ENCODE measurements around the gene CYP27B1. TPM values are rescaled to one million over a fixed set of nuclear protein-coding genes. Genes with fewer than 3 reads are reported as not detected.

Gene CYP27B1
- total and polyA plus RNA-seq, 9 of the 15 experiments (the other 6 are each of a cell fraction or from before 2014, with no cell fraction given) = 0.18 to 4.2 (median 1.8) TPM

DNA sequence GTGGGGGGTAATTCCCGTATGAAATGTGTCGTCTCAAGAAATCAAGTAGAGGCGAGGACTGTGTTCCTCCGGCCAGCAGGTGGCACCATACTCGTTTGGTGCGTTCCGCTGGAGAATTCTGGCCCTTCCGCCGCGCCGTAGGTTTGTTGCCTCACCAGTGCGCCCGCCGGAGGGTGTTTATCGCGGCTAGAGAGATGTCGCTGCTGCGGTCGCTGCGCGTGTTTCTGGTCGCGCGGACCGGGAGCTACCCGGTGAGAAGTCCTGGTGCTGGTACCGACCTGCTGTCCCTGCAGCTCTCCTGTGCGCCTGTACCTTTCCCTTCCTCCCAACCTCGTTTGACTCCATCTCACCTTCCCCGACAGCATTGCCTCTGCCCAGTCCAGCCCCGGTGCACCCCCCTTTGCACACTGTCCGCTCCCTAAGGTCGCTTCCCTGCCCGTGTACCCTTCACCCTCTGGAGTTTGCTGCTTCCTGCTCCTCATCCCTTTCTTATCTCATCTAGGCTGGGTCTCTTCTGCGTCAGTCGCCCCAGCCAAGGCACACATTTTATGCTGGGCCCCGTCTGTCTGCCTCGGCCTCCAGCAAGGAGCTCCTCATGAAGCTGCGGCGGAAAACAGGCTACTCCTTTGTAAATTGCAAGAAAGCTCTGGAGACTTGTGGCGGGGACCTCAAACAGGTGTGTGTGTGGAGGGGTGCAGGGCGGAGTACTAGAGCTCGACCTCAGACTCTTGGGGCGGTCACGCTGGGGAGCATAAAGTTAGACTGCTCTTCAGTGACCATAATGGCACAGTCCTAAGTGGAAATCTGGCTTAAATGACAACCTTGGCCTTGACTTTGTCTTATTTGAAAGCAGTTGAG is 16.0 kb upstream of the CYP27B1 start, which contains the start of gene TSFM (continued):
- TF ChIP-seq, protein P1, sequence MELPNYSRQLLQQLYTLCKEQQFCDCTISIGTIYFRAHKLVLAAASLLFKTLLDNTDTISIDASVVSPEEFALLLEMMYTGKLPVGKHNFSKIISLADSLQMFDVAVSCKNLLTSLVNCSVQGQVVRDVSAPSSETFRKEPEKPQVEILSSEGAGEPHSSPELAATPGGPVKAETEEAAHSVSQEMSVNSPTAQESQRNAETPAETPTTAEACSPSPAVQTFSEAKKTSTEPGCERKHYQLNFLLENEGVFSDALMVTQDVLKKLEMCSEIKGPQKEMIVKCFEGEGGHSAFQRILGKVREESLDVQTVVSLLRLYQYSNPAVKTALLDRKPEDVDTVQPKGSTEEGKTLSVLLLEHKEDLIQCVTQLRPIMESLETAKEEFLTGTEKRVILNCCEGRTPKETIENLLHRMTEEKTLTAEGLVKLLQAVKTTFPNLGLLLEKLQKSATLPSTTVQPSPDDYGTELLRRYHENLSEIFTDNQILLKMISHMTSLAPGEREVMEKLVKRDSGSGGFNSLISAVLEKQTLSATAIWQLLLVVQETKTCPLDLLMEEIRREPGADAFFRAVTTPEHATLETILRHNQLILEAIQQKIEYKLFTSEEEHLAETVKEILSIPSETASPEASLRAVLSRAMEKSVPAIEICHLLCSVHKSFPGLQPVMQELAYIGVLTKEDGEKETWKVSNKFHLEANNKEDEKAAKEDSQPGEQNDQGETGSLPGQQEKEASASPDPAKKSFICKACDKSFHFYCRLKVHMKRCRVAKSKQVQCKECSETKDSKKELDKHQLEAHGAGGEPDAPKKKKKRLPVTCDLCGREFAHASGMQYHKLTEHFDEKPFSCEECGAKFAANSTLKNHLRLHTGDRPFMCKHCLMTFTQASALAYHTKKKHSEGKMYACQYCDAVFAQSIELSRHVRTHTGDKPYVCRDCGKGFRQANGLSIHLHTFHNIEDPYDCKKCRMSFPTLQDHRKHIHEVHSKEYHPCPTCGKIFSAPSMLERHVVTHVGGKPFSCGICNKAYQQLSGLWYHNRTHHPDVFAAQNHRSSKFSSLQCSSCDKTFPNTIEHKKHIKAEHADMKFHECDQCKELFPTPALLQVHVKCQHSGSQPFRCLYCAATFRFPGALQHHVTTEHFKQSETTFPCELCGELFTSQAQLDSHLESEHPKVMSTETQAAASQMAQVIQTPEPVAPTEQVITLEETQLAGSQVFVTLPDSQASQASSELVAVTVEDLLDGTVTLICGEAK (IDR thresholded peaks at IDR 0.05) = peak; percentile 68
- TF ChIP-seq, protein P1 (CRISPR knock-in tag; IDR thresholded peaks at IDR 0.05) = no peak
- TF ChIP-seq ASH1L (IDR thresholded peaks at IDR 0.05; ENCODE audit: borderline replicate concordance, low read depth, partially characterized antibody) (no peak), GATAD2A (IDR thresholded peaks at IDR 0.05) (no peak; the same call in 1 of the 2 replicates), ZC3H8 (IDR thresholded peaks at IDR 0.05) (no peak), DPF2 (IDR thresholded peaks at IDR 0.05) (peak; percentile 28; the same call in 1 of the 2 replicates), SUPT5H (IDR thresholded peaks at IDR 0.05) (peak; percentile 96), RNF2 (IDR thresholded peaks at IDR 0.05) (peak; percentile 78; the same call in 1 of the 2 replicates)
- TF ChIP-seq, protein P2, sequence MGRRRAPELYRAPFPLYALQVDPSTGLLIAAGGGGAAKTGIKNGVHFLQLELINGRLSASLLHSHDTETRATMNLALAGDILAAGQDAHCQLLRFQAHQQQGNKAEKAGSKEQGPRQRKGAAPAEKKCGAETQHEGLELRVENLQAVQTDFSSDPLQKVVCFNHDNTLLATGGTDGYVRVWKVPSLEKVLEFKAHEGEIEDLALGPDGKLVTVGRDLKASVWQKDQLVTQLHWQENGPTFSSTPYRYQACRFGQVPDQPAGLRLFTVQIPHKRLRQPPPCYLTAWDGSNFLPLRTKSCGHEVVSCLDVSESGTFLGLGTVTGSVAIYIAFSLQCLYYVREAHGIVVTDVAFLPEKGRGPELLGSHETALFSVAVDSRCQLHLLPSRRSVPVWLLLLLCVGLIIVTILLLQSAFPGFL (CRISPR knock-in tag; IDR thresholded peaks at IDR 0.05) = no peak
- TF ChIP-seq, protein P3, sequence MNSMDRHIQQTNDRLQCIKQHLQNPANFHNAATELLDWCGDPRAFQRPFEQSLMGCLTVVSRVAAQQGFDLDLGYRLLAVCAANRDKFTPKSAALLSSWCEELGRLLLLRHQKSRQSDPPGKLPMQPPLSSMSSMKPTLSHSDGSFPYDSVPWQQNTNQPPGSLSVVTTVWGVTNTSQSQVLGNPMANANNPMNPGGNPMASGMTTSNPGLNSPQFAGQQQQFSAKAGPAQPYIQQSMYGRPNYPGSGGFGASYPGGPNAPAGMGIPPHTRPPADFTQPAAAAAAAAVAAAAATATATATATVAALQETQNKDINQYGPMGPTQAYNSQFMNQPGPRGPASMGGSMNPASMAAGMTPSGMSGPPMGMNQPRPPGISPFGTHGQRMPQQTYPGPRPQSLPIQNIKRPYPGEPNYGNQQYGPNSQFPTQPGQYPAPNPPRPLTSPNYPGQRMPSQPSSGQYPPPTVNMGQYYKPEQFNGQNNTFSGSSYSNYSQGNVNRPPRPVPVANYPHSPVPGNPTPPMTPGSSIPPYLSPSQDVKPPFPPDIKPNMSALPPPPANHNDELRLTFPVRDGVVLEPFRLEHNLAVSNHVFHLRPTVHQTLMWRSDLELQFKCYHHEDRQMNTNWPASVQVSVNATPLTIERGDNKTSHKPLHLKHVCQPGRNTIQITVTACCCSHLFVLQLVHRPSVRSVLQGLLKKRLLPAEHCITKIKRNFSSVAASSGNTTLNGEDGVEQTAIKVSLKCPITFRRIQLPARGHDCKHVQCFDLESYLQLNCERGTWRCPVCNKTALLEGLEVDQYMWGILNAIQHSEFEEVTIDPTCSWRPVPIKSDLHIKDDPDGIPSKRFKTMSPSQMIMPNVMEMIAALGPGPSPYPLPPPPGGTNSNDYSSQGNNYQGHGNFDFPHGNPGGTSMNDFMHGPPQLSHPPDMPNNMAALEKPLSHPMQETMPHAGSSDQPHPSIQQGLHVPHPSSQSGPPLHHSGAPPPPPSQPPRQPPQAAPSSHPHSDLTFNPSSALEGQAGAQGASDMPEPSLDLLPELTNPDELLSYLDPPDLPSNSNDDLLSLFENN (IDR thresholded peaks at IDR 0.05; ENCODE audit: low read depth in 2 of 2, low read length in 2 of 2) = peak in 1 of 2 experiments; percentile 16; a peak in 1 of 4 replicates
- TF ChIP-seq, protein P4, sequence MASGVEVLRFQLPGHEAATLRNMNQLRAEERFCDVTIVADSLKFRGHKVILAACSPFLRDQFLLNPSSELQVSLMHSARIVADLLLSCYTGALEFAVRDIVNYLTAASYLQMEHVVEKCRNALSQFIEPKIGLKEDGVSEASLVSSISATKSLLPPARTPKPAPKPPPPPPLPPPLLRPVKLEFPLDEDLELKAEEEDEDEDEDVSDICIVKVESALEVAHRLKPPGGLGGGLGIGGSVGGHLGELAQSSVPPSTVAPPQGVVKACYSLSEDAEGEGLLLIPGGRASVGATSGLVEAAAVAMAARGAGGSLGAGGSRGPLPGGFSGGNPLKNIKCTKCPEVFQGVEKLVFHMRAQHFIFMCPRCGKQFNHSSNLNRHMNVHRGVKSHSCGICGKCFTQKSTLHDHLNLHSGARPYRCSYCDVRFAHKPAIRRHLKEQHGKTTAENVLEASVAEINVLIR (CRISPR knock-in tag; IDR thresholded peaks at IDR 0.05) = peak; percentile 83
